Neuron (in vitro differentiated cells): ENCODE data around the gene AMOTL1.

ENCODE experiments used
- H2AFZ ChIP-seq: one replicate; pipeline ENCODE4 v1.6.1; 2013; ENCODE audit warnings: low read depth, mild to moderate bottlenecking, inconsistent platforms, low read length, moderate library complexity
- H3K27me3 ChIP-seq: one replicate; pipeline ENCODE4 v1.6.1; 2013; ENCODE audit warnings: low read length; ENCODE audit not compliant: insufficient read depth
- H3K36me3 ChIP-seq: one replicate; pipeline ENCODE4 v1.6.1; 2013; ENCODE audit warnings: low read length; ENCODE audit not compliant: insufficient read depth
- H3K4me1 ChIP-seq: one replicate; pipeline ENCODE4 v1.6.1; 2013; ENCODE audit warnings: low read length; ENCODE audit not compliant: insufficient read depth
- H3K4me3 ChIP-seq: 2 replicates; pipeline ENCODE4 v1.5.1; 2013; ENCODE audit warnings: mild to moderate bottlenecking, low read length, moderate library complexity
- H3K9me3 ChIP-seq: one replicate; pipeline ENCODE4 v1.6.1; 2013; ENCODE audit warnings: low read length

The AMOTL1 gene

GRCh38 chr11:94830722-94831510 is 62.8 kb downstream of the AMOTL1 start:
- peaks cover 10% of the 10 kb centered on the region for H3K4me1 ChIP-seq
- H3K36me3 ChIP-seq, result peaks cover 79% of the 10 kb centered on the region
- no peaks in the 10 kb centered on the region for H3K27me3 ChIP-seq
- H2AFZ ChIP-seq, result no peak overlapping the region
- no peak overlapping the region for H3K4me3 ChIP-seq
- H3K9me3 ChIP-seq, result peaks cover 5% of the 10 kb centered on the region

GRCh38 chr11:94831529-94831928 is 63.4 kb downstream of the AMOTL1 start:
- H2AFZ ChIP-seq, result no peak overlapping the region
- H3K27me3 ChIP-seq, result no peaks in the 10 kb centered on the region
- peaks cover 4% of the 10 kb centered on the region for H3K4me1 ChIP-seq
- peaks cover 81% of the 10 kb centered on the region for H3K36me3 ChIP-seq
- H3K4me3 ChIP-seq, result no peak overlapping the region
- peaks cover 5% of the 10 kb centered on the region for H3K9me3 ChIP-seq

GRCh38 chr11:94832604-94833235 is 64.6 kb downstream of the AMOTL1 start:
- Histone ChIP-seq H2AFZ (no peak overlapping the region), H3K27me3 (no peaks in the 10 kb centered on the region), H3K4me3 (no peak overlapping the region), H3K4me1 (no peaks in the 10 kb centered on the region), H3K36me3 (peaks cover 83% of the 10 kb centered on the region), H3K9me3 (peaks cover 2% of the 10 kb centered on the region)

GRCh38 chr11:94834911-94835593 is 66.9 kb downstream of the AMOTL1 start:
- Histone ChIP-seq H3K27me3 (no peaks in the 10 kb centered on the region), H3K4me1 (no peaks in the 10 kb centered on the region), H3K36me3 (peaks cover 79% of the 10 kb centered on the region), H2AFZ (no peak overlapping the region), H3K9me3 (no peaks in the 10 kb centered on the region), H3K4me3 (no peak overlapping the region)

GRCh38 chr11:94835594-94835927 is 67.4 kb downstream of the AMOTL1 start:
- peaks cover 74% of the 10 kb centered on the region for H3K36me3 ChIP-seq
- H3K27me3 ChIP-seq, result no peaks in the 10 kb centered on the region
- no peak overlapping the region for H2AFZ ChIP-seq
- no peak overlapping the region for H3K4me3 ChIP-seq
- no peaks in the 10 kb centered on the region for H3K9me3 ChIP-seq
- no peaks in the 10 kb centered on the region for H3K4me1 ChIP-seq

GRCh38 chr11:94837317-94837716 is 69.2 kb downstream of the AMOTL1 start:
- no peaks in the 10 kb centered on the region for H3K9me3 ChIP-seq
- H2AFZ ChIP-seq, result no peak overlapping the region
- peaks cover 60% of the 10 kb centered on the region for H3K36me3 ChIP-seq
- no peak overlapping the region for H3K4me3 ChIP-seq
- H3K27me3 ChIP-seq, result no peaks in the 10 kb centered on the region
- no peaks in the 10 kb centered on the region for H3K4me1 ChIP-seq

- H3K36me3 ChIP-seq, result peaks cover 52% of the 10 kb centered on the region
Observed at GRCh38 chr11:94838027-94838731, 70.0 kb downstream of the AMOTL1 start.

GRCh38 chr11:94840209-94840608 is 72.1 kb downstream of the AMOTL1 start:
- H3K4me3 ChIP-seq, result no peak overlapping the region
- H3K4me1 ChIP-seq, result no peaks in the 10 kb centered on the region
- peaks cover 45% of the 10 kb centered on the region for H3K36me3 ChIP-seq

More at GRCh38 chr11:94838027-94838731, 70.0 kb downstream of the AMOTL1 start:
- Histone ChIP-seq H3K4me3 (no peak overlapping the region), H2AFZ (no peak overlapping the region), H3K27me3 (no peaks in the 10 kb centered on the region), H3K4me1 (no peaks in the 10 kb centered on the region), H3K9me3 (no peaks in the 10 kb centered on the region)

GRCh38 chr11:94844031-94844430 is 75.9 kb downstream of the AMOTL1 start:
- Histone ChIP-seq H3K27me3 (no peaks in the 10 kb centered on the region), H3K4me1 (no peaks in the 10 kb centered on the region), H3K36me3 (peaks cover 38% of the 10 kb centered on the region), H3K9me3 (peaks cover 2% of the 10 kb centered on the region), H2AFZ (no peak overlapping the region), H3K4me3 (no peak overlapping the region)

More at GRCh38 chr11:94840209-94840608, 72.1 kb downstream of the AMOTL1 start:
- Histone ChIP-seq H3K9me3 (no peaks in the 10 kb centered on the region), H2AFZ (no peak overlapping the region), H3K27me3 (no peaks in the 10 kb centered on the region)

GRCh38 chr11:94845622-94846021 is 77.5 kb downstream of the AMOTL1 start:
- peaks cover 46% of the 10 kb centered on the region for H3K36me3 ChIP-seq
- peaks cover 2% of the 10 kb centered on the region for H3K9me3 ChIP-seq

GRCh38 chr11:94849839-94850238 is 81.7 kb downstream of the AMOTL1 start:
- peaks cover 6% of the 10 kb centered on the region for H3K9me3 ChIP-seq
- no peaks in the 10 kb centered on the region for H3K4me1 ChIP-seq
- H3K27me3 ChIP-seq, result no peaks in the 10 kb centered on the region
- no peak overlapping the region for H3K4me3 ChIP-seq
- no peak overlapping the region for H2AFZ ChIP-seq
- H3K36me3 ChIP-seq, result peaks cover 76% of the 10 kb centered on the region

More at GRCh38 chr11:94845622-94846021, 77.5 kb downstream of the AMOTL1 start:
- Histone ChIP-seq H3K4me3 (no peak overlapping the region), H2AFZ (no peak overlapping the region), H3K4me1 (no peaks in the 10 kb centered on the region), H3K27me3 (no peaks in the 10 kb centered on the region)

GRCh38 chr11:94851864-94852636 is 83.9 kb downstream of the AMOTL1 start:
- peaks cover 73% of the 10 kb centered on the region for H3K36me3 ChIP-seq

More at GRCh38 chr11:94851864-94852636, 83.9 kb downstream of the AMOTL1 start:
- Histone ChIP-seq H3K9me3 (peaks cover 4% of the 10 kb centered on the region), H3K27me3 (no peaks in the 10 kb centered on the region), H3K4me1 (peaks cover 10% of the 10 kb centered on the region), H2AFZ (no peak overlapping the region), H3K4me3 (no peak overlapping the region)
